HG03135 (cell line): ENCODE results near the gene FANCC.

Experiments
- ATAC-seq: cut with Tn5 transposase; IDR thresholded peaks from one replicate; pipeline ENCODE4 v1.9.1; 2021; ENCODE audit warnings: mild to moderate bottlenecking, moderate library complexity; ENCODE audit not compliant: unreplicated experiment

Gene FANCC

GRCh38 chr9:95090023-95090791 lies 227.3 kb downstream of the FANCC start:
- ATAC-seq = no peak

GRCh38 chr9:95089257-95090022 lies 228.1 kb downstream of the FANCC start:
- ATAC-seq = no peak

- no peak for ATAC-seq
Measured at GRCh38 chr9:95088421-95089161, 228.9 kb downstream of the FANCC start.

GRCh38 chr9:95087659-95088242 lies 229.8 kb downstream of the FANCC start:
- ATAC-seq = no peak

- no peak for ATAC-seq
Measured at GRCh38 chr9:95086564-95086955, 230.9 kb downstream of the FANCC start.

- no peak for ATAC-seq
Measured at GRCh38 chr9:95085861-95086563, 231.5 kb downstream of the FANCC start.

- no peak for ATAC-seq
Measured at GRCh38 chr9:95085036-95085770, 232.3 kb downstream of the FANCC start.

GRCh38 chr9:95084254-95084934 lies 233.1 kb downstream of the FANCC start:
- ATAC-seq = no peak

GRCh38 chr9:95083086-95083768 lies 234.3 kb downstream of the FANCC start:
- ATAC-seq = no peak

GRCh38 chr9:95082401-95083084 lies 235.0 kb downstream of the FANCC start:
- no peak for ATAC-seq

GRCh38 chr9:95081998-95082397 lies 235.5 kb downstream of the FANCC start:
- ATAC-seq = no peak

- no peak for ATAC-seq
Measured at GRCh38 chr9:95080961-95081647, 236.4 kb downstream of the FANCC start.

GRCh38 chr9:95079461-95079860 lies 238.0 kb downstream of the FANCC start:
- no peak for ATAC-seq

GRCh38 chr9:95078939-95079338 lies 238.6 kb downstream of the FANCC start:
- no peak for ATAC-seq

GRCh38 chr9:95078511-95078910 lies 239.0 kb downstream of the FANCC start:
- ATAC-seq = no peak

- no peak for ATAC-seq
Measured at GRCh38 chr9:95077766-95078370, 239.6 kb downstream of the FANCC start.

GRCh38 chr9:95077053-95077765 lies 240.3 kb downstream of the FANCC start:
- no peak for ATAC-seq
